GM20000 (cell line): ENCODE data around the gene POLR3E.
"Not testable (repeated sequence)": the region's sequence is repeated elsewhere in the genome, so short reads cannot be mapped to it uniquely, and the experiment has no call there.

Experiments
- DNase-seq: peaks from one replicate; pipeline ENCODE4 v3.0.0; 2012; ENCODE audit warnings: low spot score
- CTCF ChIP-seq: IDR thresholded peaks from 2 replicates; pipeline ENCODE4 v1.5.1; 2012; ENCODE audit warnings: mild to moderate bottlenecking, control low read depth; ENCODE audit errors: extremely low read depth, missing control alignments

POLR3E gene

GRCh38 chr16:22337849-22338635, 40.8 kb downstream of the POLR3E start:
- TF ChIP-seq CTCF = no peak

GRCh38 chr16:22340945-22341344, 43.7 kb downstream of the POLR3E start:
- no peak for DNase-seq
- TF ChIP-seq CTCF = no peak

More at GRCh38 chr16:22337849-22338635, 40.8 kb downstream of the POLR3E start:
- DNase-seq = no peak

GRCh38 chr16:22342082-22342481, 44.9 kb downstream of the POLR3E start:
- no peak for DNase-seq
- TF ChIP-seq CTCF = no peak

DNA sequence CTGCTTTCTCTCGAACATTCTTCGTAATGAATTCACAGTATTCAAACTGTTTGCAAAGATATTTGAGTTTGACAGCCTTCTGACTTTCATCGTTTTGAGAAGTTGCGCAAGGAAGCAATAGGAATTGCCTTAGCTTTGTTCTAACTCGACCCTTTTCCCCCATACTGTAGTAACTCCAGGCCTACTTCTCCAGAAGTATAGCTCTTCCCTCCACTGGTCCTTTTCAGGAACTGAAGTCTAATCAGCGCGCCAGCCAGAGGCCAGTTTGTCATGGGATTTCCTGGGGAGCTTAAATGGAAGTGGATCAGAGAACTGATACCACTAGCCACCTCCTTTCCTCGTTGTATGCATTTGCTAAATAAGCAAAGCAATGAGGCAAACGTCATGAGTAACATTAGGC, 49.3 kb downstream of the POLR3E start:
- no peak for DNase-seq
- TF ChIP-seq CTCF = no peak

GRCh38 chr16:22347100-22347820, 50.1 kb downstream of the POLR3E start:
- TF ChIP-seq CTCF = no peak
- no peak for DNase-seq

DNA sequence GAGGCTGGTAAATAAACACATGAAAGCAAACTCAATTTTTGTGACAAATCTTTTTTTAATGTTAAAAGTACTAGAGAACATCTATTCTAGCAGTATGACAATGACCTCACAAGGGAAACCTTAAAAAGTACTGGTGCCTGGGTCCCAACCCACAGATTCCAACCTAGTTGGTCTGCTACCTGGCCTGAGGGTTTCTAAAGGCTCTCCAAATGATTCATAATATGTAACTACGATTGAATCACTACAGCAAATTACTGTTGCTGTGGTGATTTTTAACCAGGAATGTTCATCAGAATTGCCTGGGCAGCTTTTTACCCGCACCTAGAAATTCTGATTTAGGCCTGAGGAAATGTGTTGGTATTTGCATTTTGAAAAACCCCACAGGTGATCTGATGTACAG, 51.1 kb downstream of the POLR3E start:
- TF ChIP-seq CTCF = no peak
- no peak for DNase-seq

DNA sequence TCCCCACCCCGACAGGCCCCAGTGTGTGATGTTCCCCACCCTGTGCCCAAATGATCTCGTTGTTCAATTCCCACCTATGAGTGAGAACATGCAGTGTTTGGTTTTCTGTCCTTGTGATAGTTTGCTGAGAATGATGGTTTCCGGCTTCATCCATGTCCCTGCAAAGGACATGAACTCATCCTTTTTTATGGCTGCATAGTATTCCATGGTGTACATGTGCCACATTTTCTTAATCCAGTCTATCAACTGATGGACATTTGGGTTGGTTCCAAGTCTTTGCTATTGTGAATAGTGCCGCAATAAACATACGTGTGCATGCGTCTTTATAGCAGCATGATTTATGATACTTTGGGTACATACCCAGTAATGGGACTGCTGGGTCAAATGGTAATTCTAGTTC, 53.8 kb downstream of the POLR3E start:
- not testable (repeated sequence) for DNase-seq
